M059J (cell line): ENCODE results near the gene AKT1. TPM values are rescaled to one million over a fixed set of nuclear protein-coding genes. Genes with fewer than 3 reads are reported as not detected.
"Not testable (repeated sequence)": the region's sequence is repeated elsewhere in the genome, so short reads cannot be mapped to it uniquely, and the experiment has no call there.

Experiments
- DNase-seq: peaks from one replicate; pipeline ENCODE4 v3.0.0-alpha.2; 2012; ENCODE audit warnings: low read depth
- total RNA-seq: library from RNA; depleted of rRNA; stranded (reverse); fragments of >200 nt; shearing (Covaris generic); gene quantifications from 2 replicates; pipeline ENCODE4 v1.2.3, GENCODE V29; 2014

AKT1 gene
- total RNA-seq, 1 experiment from 2014 or later, result 134 TPM

GRCh38 chr14:104755621-104756020 lies 39.9 kb downstream of the AKT1 start:
- DNase-seq, result no peak

GRCh38 chr14:104754213-104754851 lies 41.2 kb downstream of the AKT1 start:
- DNase-seq, result no peak

- DNase-seq, result no peak
Observed at GRCh38 chr14:104753528-104754212, 41.9 kb downstream of the AKT1 start.

- DNase-seq, result peak; percentile 96
Observed at GRCh38 chr14:104752735-104753527, 42.6 kb downstream of the AKT1 start, which contains the start of gene SIVA1. TSS of gene SIVA1 (plus strand) at chr14:104753147. CDS start at chr14:104753202, 55 bp downstream.

- no peak for DNase-seq
Observed at GRCh38 chr14:104752423-104752734, 43.2 kb downstream of the AKT1 start.

- DNase-seq, result no peak
Observed at GRCh38 chr14:104751539-104752422, 43.8 kb downstream of the AKT1 start.

GRCh38 chr14:104750753-104751057 lies 44.8 kb downstream of the AKT1 start:
- not testable (repeated sequence) for DNase-seq

- DNase-seq, result peak; percentile 67
Observed at GRCh38 chr14:104750056-104750752, 45.3 kb downstream of the AKT1 start.

- peak; percentile 63 for DNase-seq
Observed at GRCh38 chr14:104749111-104749649, 46.4 kb downstream of the AKT1 start.

- DNase-seq, result no peak
Observed at GRCh38 chr14:104747876-104748275, 47.7 kb downstream of the AKT1 start.

- DNase-seq, result no peak
Observed at GRCh38 chr14:104746934-104747481, 48.5 kb downstream of the AKT1 start.

GRCh38 chr14:104746071-104746545 lies 49.4 kb downstream of the AKT1 start:
- no peak for DNase-seq

- no peak for DNase-seq
Observed at GRCh38 chr14:104745431-104745830, 50.1 kb downstream of the AKT1 start.

GRCh38 chr14:104744484-104744883 lies 51.1 kb downstream of the AKT1 start:
- no peak for DNase-seq

- no peak for DNase-seq
Observed at GRCh38 chr14:104743461-104744380, 51.8 kb downstream of the AKT1 start.

- DNase-seq, result no peak
Observed at GRCh38 chr14:104742586-104743455, 52.7 kb downstream of the AKT1 start.

- DNase-seq, result no peak
Observed at GRCh38 chr14:104741803-104742251, 53.7 kb downstream of the AKT1 start.

- DNase-seq, result no peak
Observed at GRCh38 chr14:104741108-104741802, 54.3 kb downstream of the AKT1 start.
